GM12878 (cell line): ENCODE data around the gene DCUN1D4. TPM values are rescaled to one million over a fixed set of nuclear protein-coding genes. Genes with fewer than 3 reads are reported as not detected.

ENCODE experiments used
- ATAC-seq: fragments of 200-7000 bp; cut with Tn5 transposase; 3 replicates; pipeline ENCODE4 v1.9.1; 2020; ENCODE audit warnings: mild to moderate bottlenecking, moderate library complexity
- BruUV-seq: library from RNA; stranded (reverse); fragments of 400-500 nt; replicated peaks from 2 replicates; lab custom pipeline; 2021; lab: Mats Ljungman, UMichigan
- CTCF ChIA-PET: fragments of 300-600 bp; sonication (Branson Sonifier 250); formaldehyde crosslinking; extraction: SDS; loops from one replicate; lab custom pipeline; 2021; ENCODE audit warnings: inconsistent platforms; lab: Yijun Ruan, JAX
- POLR2A ChIA-PET: fragments of 350-600 bp; formaldehyde crosslinking; extraction: SDS; loops from one replicate; lab custom pipeline; 2021; ENCODE audit warnings: inconsistent platforms; lab: Charles Lee
- RAD21 ChIA-PET: fragments of 300-600 bp; sonication (Branson Sonifier 250); formaldehyde crosslinking; loops from one replicate; lab custom pipeline; 2023; ENCODE audit warnings: antibody characterized with exemption; ENCODE audit not compliant: unreplicated experiment; lab: Charles Lee
- SMC1A ChIA-PET: fragments of 300-600 bp; sonication (Branson Sonifier 250); formaldehyde crosslinking; loops from one replicate; lab custom pipeline; 2023; ENCODE audit not compliant: unreplicated experiment, uncharacterized antibody; lab: Charles Lee
- DNase-seq: peaks from one replicate; pipeline ENCODE4 v3.0.0-alpha.2; 2011; ENCODE audit warnings: low read depth, low spot score
- FAIRE-seq: peaks from 3 replicates; lab custom pipeline; 2011; peaks lifted over from hg19 to GRCh38; lab: Jason Lieb, UNC
- H2AFZ ChIP-seq: 2 replicates; pipeline ENCODE4 v1.6.0; 2011; ENCODE audit warnings: low read depth, low read length, control low read depth; ENCODE audit not compliant: control insufficient read depth
- H3K27ac ChIP-seq: 2 replicates; pipeline ENCODE4 v1.5.1; 2011; ENCODE audit warnings: control low read depth; ENCODE audit not compliant: control insufficient read depth, insufficient read depth
- H3K27me3 ChIP-seq, 2 experiments: replicated peaks in 1 of 2; 2 replicates each; pipeline versions ENCODE4 v1.6.0 to v1.6.1; 2011; ENCODE audit warnings: low read length in 1 of 2; ENCODE audit not compliant: control insufficient read depth in 2 of 2, insufficient read depth in 2 of 2
- H3K36me3 ChIP-seq, 2 experiments: 2 replicates each; pipeline ENCODE4 v1.5.1; 2011; ENCODE audit warnings: low read length in 1 of 2; ENCODE audit not compliant: control insufficient read depth in 2 of 2, insufficient read depth in 2 of 2
- H3K4me1 ChIP-seq: 2 replicates; pipeline ENCODE4 v1.6.1; 2011; ENCODE audit warnings: mild to moderate bottlenecking, low read length, moderate library complexity, mixed read lengths; ENCODE audit not compliant: control insufficient read depth, insufficient read depth
- H3K4me2 ChIP-seq: 2 replicates; pipeline ENCODE4 v1.6.0; 2011; ENCODE audit warnings: control low read depth; ENCODE audit not compliant: control insufficient read depth, insufficient read depth
- H3K4me3 ChIP-seq: fragments of 200-600 bp; sonication (generic); 2 replicates; pipeline ENCODE4 v1.5.1; 2016
- H3K79me2 ChIP-seq: 2 replicates; pipeline ENCODE4 v1.6.0; 2011; ENCODE audit warnings: low read length; ENCODE audit not compliant: control insufficient read depth, insufficient read depth
- H3K9ac ChIP-seq: 2 replicates; pipeline ENCODE4 v1.8.0; 2011; ENCODE audit warnings: low read length, control low read depth, mixed read lengths; ENCODE audit not compliant: control insufficient read depth, insufficient read depth
- H3K9me3 ChIP-seq: replicated peaks from 3 replicates; pipeline ENCODE4 v1.5.1; 2011; ENCODE audit warnings: mild to moderate bottlenecking, low read length; ENCODE audit not compliant: control insufficient read depth, insufficient read depth
- H4K20me1 ChIP-seq: 2 replicates; pipeline ENCODE4 v1.6.0; 2011; ENCODE audit not compliant: control insufficient read depth, insufficient read depth
- EGR1 ChIP-seq, 2 experiments: IDR thresholded peaks; 1 replicate in 1 of 2; 2 replicates in 1 of 2; pipeline ENCODE4 v1.6.1; 2011 to 2012; ENCODE audit warnings: low read depth in 2 of 2, low read length in 2 of 2, borderline replicate concordance in 1 of 2, mild to moderate bottlenecking in 1 of 2, moderate library complexity in 1 of 2
- NR2C2 ChIP-seq: IDR thresholded peaks from 2 replicates; pipeline ENCODE4 v1.6.1; 2011; ENCODE audit warnings: borderline replicate concordance, low read depth; ENCODE audit not compliant: control insufficient read depth, insufficient read length
- POLR2A ChIP-seq: IDR thresholded peaks from 2 replicates; pipeline ENCODE4 v1.6.1; 2011; ENCODE audit warnings: low read depth, mild to moderate bottlenecking, low read length
- WGBS: methylation state at CpG from one replicate; pipeline ENCODE4 v1.1.6; 2016; ENCODE audit warnings: low lambda C conversion rate; ENCODE audit not compliant: insufficient replicate concordance, insufficient coverage; ENCODE audit errors: missing lambda C conversion rate; 5-methylcytosine and 5-hydroxymethylcytosine counted together
- in situ Hi-C: fragments of 300-500 bp; cut with MboI; formaldehyde crosslinking; loops from 9 replicates; pipeline ENCODE4 v1.14.3; 2018; ENCODE audit warnings: mixed read lengths
- intact Hi-C: fragments of 100-400 bp; cut with micrococcal nuclease; formaldehyde crosslinking; loops from one replicate; pipeline ENCODE4 v1.14.2; 2022; ENCODE audit not compliant: unreplicated experiment
- polyA plus RNA-seq, 11 experiments: library from polyadenylated mRNA; depleted of rRNA in 4 of 11; unstranded in 6 of 11; stranded (reverse) in 5 of 11; fragments of >200 nt; fragmentation: Nextera tagmentation in 4 of 11; fragmentation: Illumina TruSeq in 1 of 11; extraction: Ambion mirVana in 4 of 11; extraction: Trizol in 1 of 11; gene quantifications; 1 replicate in 1 of 11; 2 replicates in 10 of 11; pipeline versions ENCODE4 v1.2.1 to v1.2.3, GENCODE V29; 2011 to 2016; ENCODE audit warnings: inconsistent platforms in 2 of 11, missing spikeins in 2 of 11, low read depth in 1 of 11
- total RNA-seq, 4 experiments: library from RNA; depleted of rRNA in 3 of 4; stranded (reverse); fragments of >200 nt in 3 of 4; fragmentation: Illumina TruSeq in 1 of 4; extraction: Trizol in 1 of 4; gene quantifications; 2 replicates each; pipeline versions ENCODE4 v1.2.1 to v1.2.3, GENCODE V29; 2013 to 2021

Gene DCUN1D4
- total and polyA plus RNA-seq, 10 of the 15 experiments (the other 5 are each of a cell fraction or from before 2014, with no cell fraction given) = 7.1 to 62.6 (median 16.8) TPM

DNA sequence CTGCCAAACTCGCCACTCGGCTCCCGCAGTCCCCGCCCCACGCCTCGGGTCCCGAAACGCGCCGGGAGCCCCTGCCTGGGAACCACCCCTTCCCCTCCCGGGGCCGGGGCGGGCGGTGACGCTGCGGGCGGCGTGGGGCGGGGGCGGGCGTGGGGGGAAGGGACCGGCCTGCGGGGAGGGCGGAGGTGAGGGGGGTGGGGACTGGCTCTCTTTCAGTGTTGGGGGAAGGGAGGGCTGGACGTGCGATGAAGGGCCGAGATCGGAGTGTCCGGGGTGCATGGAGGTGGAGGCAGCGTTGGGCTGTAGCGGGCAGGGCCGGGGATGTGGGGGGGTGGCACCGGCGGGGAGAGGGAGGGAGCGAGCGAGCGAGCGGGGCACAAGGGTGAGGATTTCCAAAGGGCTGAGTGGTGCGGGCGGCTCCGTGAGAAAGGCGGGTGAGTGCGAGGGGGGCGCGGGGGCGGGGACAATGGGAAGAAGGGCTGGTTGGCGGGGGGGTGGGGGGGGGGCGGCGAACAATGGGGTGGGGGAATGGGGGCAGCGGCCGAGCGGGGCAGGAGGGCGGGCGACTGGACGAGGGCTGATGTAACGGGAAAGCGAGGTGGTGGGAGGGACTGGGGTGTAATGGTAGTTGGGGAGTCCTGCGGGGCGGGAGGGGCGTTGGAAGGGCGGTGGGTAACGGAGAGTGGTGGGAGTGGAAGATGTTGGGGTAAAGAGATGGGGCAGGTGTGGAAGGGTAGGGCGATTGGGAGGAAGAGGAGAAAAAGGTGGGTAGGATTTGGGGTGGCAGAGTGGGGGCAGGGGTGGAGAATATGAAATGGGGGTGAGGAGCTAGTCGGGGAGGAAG, 578 bp downstream of the DCUN1D4 start:
- ChIA-PET SMC1A (interaction anchor here (0.7 to 1.4 kb wide), 4 partner anchors 10 to 64 kb away, joined by 3 to 4 read pairs (median 4); no protein-coding TSS in a partner anchor), POLR2A (interaction anchor here (0.9 kb wide), 1 partner anchor 13 kb away, joined by 4 read pairs; no protein-coding TSS in a partner anchor), CTCF (interaction anchor here (0.7 to 1.2 kb wide), 4 partner anchors 52 to 869 kb away, joined by 3 read pairs; no protein-coding TSS in a partner anchor), RAD21 (interaction anchor here (1.3 kb wide), 2 partner anchors 63 to 183 kb away, joined by 5 to 7 read pairs; no protein-coding TSS in a partner anchor)
- H3K27me3 ChIP-seq = no peaks in the 10 kb centered on the region
- peak overlapping the region; percentile 80 for H2AFZ ChIP-seq
- peak; percentile 38 for ATAC-seq
- DNase-seq = no peak
- intact Hi-C loops (loop anchor here (2.0 to 5.0 kb wide), 3 partner anchors 64 to 879 kb away; no protein-coding TSS in a partner anchor), in situ Hi-C loops (no loop called here)
- no peaks in the 10 kb centered on the region for H3K9me3 ChIP-seq
- no peaks in the 10 kb centered on the region for H4K20me1 ChIP-seq
- peak overlapping the region; percentile 100 for H3K4me2 ChIP-seq
- peak overlapping the region; percentile 93 for H3K4me3 ChIP-seq
- peak overlapping the region; percentile 58; the same call in 1 of the 2 replicates for H3K9ac ChIP-seq
- TF ChIP-seq NR2C2 (no peak), POLR2A (peak; percentile 49; the same call in 1 of the 2 replicates), EGR1 (IDR thresholded peaks at IDR 0.05; ENCODE audit: borderline replicate concordance in 1 of 2, low read depth in 2 of 2, low read length in 2 of 2) (peak in 1 of 2 experiments; percentile 32; a peak in 1 of 3 replicates)
- peak overlapping the region; percentile 55; the same call in 1 of the 2 replicates for H3K27ac ChIP-seq
- H3K79me2 ChIP-seq = peaks cover 32% of the 10 kb centered on the region
- BruUV-seq = no TSS peak
- H3K36me3 ChIP-seq = no peaks in the 10 kb centered on the region
- WGBS = 0% methylated on average over 10 of the region's 64 CpGs
- no peak for FAIRE-seq
- peaks cover 5% of the 10 kb centered on the region for H3K4me1 ChIP-seq
